ENCODE measurements around the gene TEKT5.

DNA sequence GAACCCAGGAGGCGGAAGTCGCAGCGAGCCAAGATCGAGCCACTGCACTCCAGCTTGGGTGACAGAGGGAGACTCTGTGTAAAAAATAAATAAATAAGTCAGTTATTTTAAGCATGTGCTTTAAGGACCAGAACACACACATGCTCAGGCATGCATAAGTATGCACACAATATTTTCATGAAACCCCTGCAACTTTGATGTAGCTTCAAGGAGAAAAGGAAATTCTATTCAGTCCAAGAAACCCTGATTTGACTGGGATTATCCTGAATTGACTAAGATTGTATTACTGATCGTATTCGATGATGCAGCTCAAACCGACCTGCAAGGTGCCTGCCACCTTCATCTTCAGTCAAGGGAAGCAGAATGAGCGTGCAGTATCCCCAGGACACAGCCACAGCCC, 841 bp downstream of the TEKT5 start:
- TF ChIP-seq, protein P1, sequence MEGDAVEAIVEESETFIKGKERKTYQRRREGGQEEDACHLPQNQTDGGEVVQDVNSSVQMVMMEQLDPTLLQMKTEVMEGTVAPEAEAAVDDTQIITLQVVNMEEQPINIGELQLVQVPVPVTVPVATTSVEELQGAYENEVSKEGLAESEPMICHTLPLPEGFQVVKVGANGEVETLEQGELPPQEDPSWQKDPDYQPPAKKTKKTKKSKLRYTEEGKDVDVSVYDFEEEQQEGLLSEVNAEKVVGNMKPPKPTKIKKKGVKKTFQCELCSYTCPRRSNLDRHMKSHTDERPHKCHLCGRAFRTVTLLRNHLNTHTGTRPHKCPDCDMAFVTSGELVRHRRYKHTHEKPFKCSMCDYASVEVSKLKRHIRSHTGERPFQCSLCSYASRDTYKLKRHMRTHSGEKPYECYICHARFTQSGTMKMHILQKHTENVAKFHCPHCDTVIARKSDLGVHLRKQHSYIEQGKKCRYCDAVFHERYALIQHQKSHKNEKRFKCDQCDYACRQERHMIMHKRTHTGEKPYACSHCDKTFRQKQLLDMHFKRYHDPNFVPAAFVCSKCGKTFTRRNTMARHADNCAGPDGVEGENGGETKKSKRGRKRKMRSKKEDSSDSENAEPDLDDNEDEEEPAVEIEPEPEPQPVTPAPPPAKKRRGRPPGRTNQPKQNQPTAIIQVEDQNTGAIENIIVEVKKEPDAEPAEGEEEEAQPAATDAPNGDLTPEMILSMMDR (IDR thresholded peaks at IDR 0.05), result no peak
- TF ChIP-seq POLR2A (IDR thresholded peaks at IDR 0.05), result no peak

Data from stomach (tissue), 4 donors.